8988T (cell line): ENCODE measurements around the gene AP1B1.
"Not testable (repeated sequence)": the region's sequence is repeated elsewhere in the genome, so short reads cannot be mapped to it uniquely, and the experiment has no call there.

Experiments
- DNase-seq: peaks from one replicate; pipeline ENCODE4 v3.0.0; 2011

The AP1B1 gene

GRCh38 chr22:29348041-29348440 lies 40.3 kb downstream of the AP1B1 start:
- DNase-seq: no peak

- no peak for DNase-seq
Observed at GRCh38 chr22:29346659-29347058, 41.7 kb downstream of the AP1B1 start.

GRCh38 chr22:29345932-29346331 lies 42.4 kb downstream of the AP1B1 start:
- no peak for DNase-seq

- DNase-seq: not testable (repeated sequence)
Observed at GRCh38 chr22:29344889-29345288, 43.5 kb downstream of the AP1B1 start.

- DNase-seq: peak; percentile 79
Observed at GRCh38 chr22:29344137-29344536, 44.2 kb downstream of the AP1B1 start.

- DNase-seq: no peak
Observed at GRCh38 chr22:29343313-29343805, 45.0 kb downstream of the AP1B1 start.

- no peak for DNase-seq
Observed at GRCh38 chr22:29342577-29343312, 45.6 kb downstream of the AP1B1 start.

- DNase-seq: no peak
Observed at GRCh38 chr22:29342177-29342576, 46.2 kb downstream of the AP1B1 start.

- no peak for DNase-seq
Observed at GRCh38 chr22:29341849-29342127, 46.6 kb downstream of the AP1B1 start.

- no peak for DNase-seq
Observed at GRCh38 chr22:29341056-29341848, 47.1 kb downstream of the AP1B1 start.

- no peak for DNase-seq
Observed at GRCh38 chr22:29340566-29340965, 47.8 kb downstream of the AP1B1 start.

GRCh38 chr22:29339381-29340235 lies 48.8 kb downstream of the AP1B1 start:
- DNase-seq: no peak

- no peak for DNase-seq
Observed at GRCh38 chr22:29338398-29338797, 50.0 kb downstream of the AP1B1 start.

GRCh38 chr22:29337631-29338284 lies 50.6 kb downstream of the AP1B1 start:
- no peak for DNase-seq

GRCh38 chr22:29336751-29337490 lies 51.4 kb downstream of the AP1B1 start:
- no peak for DNase-seq

GRCh38 chr22:29335656-29336055 lies 52.7 kb downstream of the AP1B1 start:
- DNase-seq: no peak

- no peak for DNase-seq
Observed at GRCh38 chr22:29334696-29335344, 53.5 kb downstream of the AP1B1 start.

- no peak for DNase-seq
Observed at GRCh38 chr22:29334148-29334547, 54.2 kb downstream of the AP1B1 start.

- no peak for DNase-seq
Observed at GRCh38 chr22:29332886-29333496, 55.4 kb downstream of the AP1B1 start.

- no peak for DNase-seq
Observed at GRCh38 chr22:29331658-29332300, 56.6 kb downstream of the AP1B1 start.

- DNase-seq: no peak
Observed at GRCh38 chr22:29331213-29331612, 57.2 kb downstream of the AP1B1 start.
